A549 (cell line): Measurements from ENCODE around the gene MAP9. TPM values are rescaled to one million over a fixed set of nuclear protein-coding genes. Genes with fewer than 3 reads are reported as not detected.

Experiments
- ATAC-seq, 2 experiments: fragments of 200-7000 bp in 1 of 2; fragments of >200 bp in 1 of 2; cut with Nextera tagmentation in 1 of 2; cut with Tn5 transposase in 1 of 2; 3 replicates each; pipeline versions ENCODE4 v1.8.0 to v1.9.1; 2018 to 2020; ENCODE audit warnings: mild to moderate bottlenecking in 1 of 2, moderate library complexity in 1 of 2
- CTCF ChIA-PET: fragments of 300-600 bp; sonication (Branson Sonifier 250); formaldehyde crosslinking; extraction: SDS; loops from one replicate; lab custom pipeline; 2021; ENCODE audit warnings: antibody characterized with exemption, inconsistent platforms; lab: Yijun Ruan, JAX
- POLR2A ChIA-PET: fragments of 350-600 bp; formaldehyde crosslinking; extraction: SDS; loops from one replicate; lab custom pipeline; 2021; ENCODE audit warnings: antibody characterized with exemption, inconsistent platforms; lab: Yijun Ruan, JAX
- DNase-seq, 2 experiments: peaks; one replicate each; pipeline versions ENCODE4 v3.0.0 to v3.0.0-alpha.2; 2011 to 2016; ENCODE audit warnings: low read depth in 1 of 2, low spot score in 1 of 2
- FAIRE-seq: peaks from 2 replicates; lab custom pipeline; 2011; peaks lifted over from hg19 to GRCh38; lab: Jason Lieb, UNC
- H3K27ac ChIP-seq, 2 experiments: fragments of >200 bp; sonication (Bioruptor Twin); formaldehyde crosslinking; 3 replicates each; pipeline ENCODE4 v1.5.1; 2016 to 2017
- H3K4me1 ChIP-seq: fragments of >200 bp; sonication (Bioruptor Twin); formaldehyde crosslinking; 3 replicates; pipeline ENCODE4 v1.6.1; 2016
- H3K4me2 ChIP-seq: fragments of >200 bp; sonication (Bioruptor Twin); formaldehyde crosslinking; 3 replicates; pipeline ENCODE4 v1.6.1; 2016
- H3K4me3 ChIP-seq: fragments of >200 bp; sonication (Bioruptor Twin); formaldehyde crosslinking; 3 replicates; pipeline ENCODE4 v1.5.1; 2016
- H3K9me3 ChIP-seq: fragments of >200 bp; sonication (Bioruptor Twin); formaldehyde crosslinking; 3 replicates; pipeline ENCODE4 v1.6.1; 2016
- CEBPB ChIP-seq, 2 experiments: fragments of >200 bp in 1 of 2; sonication (Bioruptor Twin) in 1 of 2; formaldehyde crosslinking in 1 of 2; IDR thresholded peaks; 2 replicates each; pipeline ENCODE4 v1.6.1; 2012 to 2016
- CHD2 ChIP-seq: fragments of 150-350 bp; IDR thresholded peaks from 2 replicates; pipeline ENCODE4 v1.6.1; 2014; ENCODE audit warnings: low read length; ENCODE audit not compliant: partially characterized antibody
- CHD4 ChIP-seq: fragments of 200-600 bp; sonication (generic); IDR thresholded peaks from 2 replicates; pipeline ENCODE4 v1.6.1; 2016; ENCODE audit warnings: antibody characterized with exemption, mild to moderate bottlenecking, borderline replicate concordance
- FOSL2 ChIP-seq, 2 experiments: fragments of 450-650 bp in 1 of 2; fragments of >200 bp in 1 of 2; sonication (Bioruptor Twin) in 1 of 2; formaldehyde crosslinking; IDR thresholded peaks; 2 replicates each; pipeline versions ENCODE4 v1.5.0 to v1.6.1; 2016 to 2020; ENCODE audit warnings: mild to moderate bottlenecking in 1 of 2, moderate library complexity in 1 of 2
- GATA3 ChIP-seq: IDR thresholded peaks from 2 replicates; pipeline ENCODE4 v1.6.1; 2012; ENCODE audit warnings: borderline replicate concordance
- HOXA7 ChIP-seq: fragments of 250-450 bp; sonication (Bioruptor Pico); IDR thresholded peaks from 2 replicates; pipeline ENCODE4 v1.5.0; 2020; ENCODE audit warnings: mild to moderate bottlenecking, moderate library complexity
- HOXB5 ChIP-seq: fragments of 250-450 bp; sonication (Bioruptor Pico); IDR thresholded peaks from 2 replicates; pipeline ENCODE4 v1.5.0; 2020; ENCODE audit warnings: mild to moderate bottlenecking, moderate library complexity
- JUN ChIP-seq, 2 experiments: fragments of >200 bp; sonication (Bioruptor Twin); formaldehyde crosslinking; IDR thresholded peaks; 2 replicates in 1 of 2; 3 replicates in 1 of 2; pipeline ENCODE4 v1.6.1; 2016 to 2017
- JUNB ChIP-seq: fragments of >200 bp; sonication (Bioruptor Twin); formaldehyde crosslinking; IDR thresholded peaks from 2 replicates; pipeline ENCODE4 v1.6.1; 2016
- KDM1A ChIP-seq: fragments of 200-600 bp; sonication (generic); IDR thresholded peaks from 2 replicates; pipeline ENCODE4 v1.6.1; 2016; ENCODE audit warnings: low read depth, mild to moderate bottlenecking
- NPAS2 ChIP-seq: fragments of 250-450 bp; sonication (Bioruptor Pico); IDR thresholded peaks from 2 replicates; pipeline ENCODE4 v1.8.0; 2022; ENCODE audit warnings: mild to moderate bottlenecking, moderate library complexity, borderline replicate concordance
- POLR2A ChIP-seq: IDR thresholded peaks from 2 replicates; pipeline ENCODE4 v1.6.1; 2012; ENCODE audit warnings: mild to moderate bottlenecking, low read length
- POLR2AphosphoS2 ChIP-seq: conservative IDR thresholded peaks from 2 replicates; pipeline ENCODE4 v1.6.1; 2012; ENCODE audit warnings: low read length, improper control_type of control experiment, inconsistent platforms
- RAD21 ChIP-seq, 2 experiments: fragments of >200 bp in 1 of 2; sonication (Bioruptor Twin) in 1 of 2; formaldehyde crosslinking in 1 of 2; IDR thresholded peaks in 1 of 2; conservative IDR thresholded peaks in 1 of 2; 2 replicates in 1 of 2; 3 replicates in 1 of 2; pipeline ENCODE4 v1.6.1; 2012 to 2018; ENCODE audit warnings: inconsistent platforms in 1 of 2
- SMC3 ChIP-seq: fragments of >200 bp; sonication (Bioruptor Twin); formaldehyde crosslinking; IDR thresholded peaks from 3 replicates; pipeline ENCODE4 v1.6.1; 2018; ENCODE audit warnings: inconsistent platforms
- TFCP2L1 ChIP-seq: fragments of 250-450 bp; sonication (Bioruptor Pico); IDR thresholded peaks from 2 replicates; pipeline ENCODE4 v1.5.0; 2021; ENCODE audit warnings: mild to moderate bottlenecking
- ZC3H11A ChIP-seq: fragments of 450-650 bp; IDR thresholded peaks from 2 replicates; pipeline ENCODE4 v1.6.1; 2014; ENCODE audit warnings: antibody characterized with exemption, mild to moderate bottlenecking
- ZFP36 ChIP-seq: fragments of 450-650 bp; IDR thresholded peaks from 2 replicates; pipeline ENCODE4 v1.6.1; 2014; ENCODE audit warnings: borderline replicate concordance; ENCODE audit not compliant: partially characterized antibody
- WGBS: methylation state at CpG from one replicate; pipeline ENCODE4 v1.1.6; 2017; ENCODE audit errors: missing lambda C conversion rate; 5-methylcytosine and 5-hydroxymethylcytosine counted together
- polyA plus RNA-seq, 4 experiments: library from polyadenylated mRNA; depleted of rRNA in 3 of 4; stranded (reverse); fragments of >200 nt; fragmentation: RNase III in 1 of 4; extraction: RNeasy Plus Mini Kit Qiagen cat#74134 plus additional on column Dnase treatment in 1 of 4; gene quantifications; 2 replicates in 3 of 4; 3 replicates in 1 of 4; pipeline ENCODE4 v1.2.3, GENCODE V29; 2011 to 2017
- TF ChIP-seq, protein P1 (sequence below): IDR thresholded peaks from 2 replicates; pipeline ENCODE4 v1.6.1; 2012
- TF ChIP-seq, protein P2 (sequence below): fragments of >200 bp; sonication (Bioruptor Twin); formaldehyde crosslinking; IDR thresholded peaks from 3 replicates; pipeline ENCODE4 v1.5.1; 2016
- TF ChIP-seq, protein P3 (sequence below): fragments of >200 bp; sonication (Bioruptor Twin); formaldehyde crosslinking; IDR thresholded peaks from 2 replicates; pipeline ENCODE4 v1.6.1; 2016
- TF ChIP-seq, protein P4 (sequence below): fragments of 200-600 bp; sonication (generic); IDR thresholded peaks from 2 replicates; pipeline ENCODE4 v1.6.1; 2016; ENCODE audit warnings: antibody characterized with exemption, mild to moderate bottlenecking, moderate library complexity
- TF ChIP-seq, protein P5 (sequence below): IDR thresholded peaks from 2 replicates; pipeline ENCODE4 v1.6.1; 2012

The MAP9 gene
- polyA plus RNA-seq, 2 of the 4 experiments (the other 2 are of a cell fraction), result 8.2 to 18.1 TPM

DNA sequence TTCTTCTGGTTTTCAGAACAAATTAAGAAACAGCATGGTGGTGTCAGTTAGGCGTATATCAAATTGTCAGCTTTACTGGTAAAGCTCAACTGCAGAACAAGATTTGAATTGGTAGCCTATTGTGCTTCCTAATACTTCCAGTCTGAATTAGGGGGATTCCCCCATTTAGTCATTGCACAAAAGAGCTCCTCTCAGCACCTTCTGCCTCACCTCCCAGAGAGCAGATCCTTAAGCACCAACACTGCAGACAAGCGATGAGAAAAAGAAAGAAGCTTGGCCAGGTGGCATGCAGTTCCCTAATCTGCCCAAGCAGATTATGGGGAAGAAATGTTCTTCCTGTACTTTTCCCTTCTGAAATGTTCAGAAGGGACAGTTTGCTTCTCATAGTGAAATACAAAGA, 9.2 kb downstream of the MAP9 start:
- ATAC-seq, result no peak
- CTCF ChIA-PET, result interaction anchor here (1.1 kb wide), 1 partner anchor 385 kb away, joined by 3 read pairs; no protein-coding TSS in a partner anchor
- H3K9me3 ChIP-seq, result no peaks in the 10 kb centered on the region
- WGBS, result 97% methylated on average over 2 of the region's 2 CpGs
- TF ChIP-seq JUN (IDR thresholded peaks at IDR 0.05) (no peak), ZFP36 (no peak), POLR2A (no peak), RAD21 (conservative IDR thresholded peaks at IDR 0.05 in 1 of 2, IDR thresholded peaks at IDR 0.05 in 1 of 2) (no peak), HOXB5 (CRISPR knock-in tag) (no peak)
- TF ChIP-seq, protein P1, sequence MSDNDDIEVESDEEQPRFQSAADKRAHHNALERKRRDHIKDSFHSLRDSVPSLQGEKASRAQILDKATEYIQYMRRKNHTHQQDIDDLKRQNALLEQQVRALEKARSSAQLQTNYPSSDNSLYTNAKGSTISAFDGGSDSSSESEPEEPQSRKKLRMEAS, result no peak
- H3K27ac ChIP-seq, result no peak overlapping the region
- H3K4me3 ChIP-seq, result no peak overlapping the region
- H3K4me2 ChIP-seq, result no peak overlapping the region
- no peak for FAIRE-seq
- DNase-seq, result no peak
- POLR2A ChIA-PET, result no interaction called here
- H3K4me1 ChIP-seq, result no peaks in the 10 kb centered on the region

DNA sequence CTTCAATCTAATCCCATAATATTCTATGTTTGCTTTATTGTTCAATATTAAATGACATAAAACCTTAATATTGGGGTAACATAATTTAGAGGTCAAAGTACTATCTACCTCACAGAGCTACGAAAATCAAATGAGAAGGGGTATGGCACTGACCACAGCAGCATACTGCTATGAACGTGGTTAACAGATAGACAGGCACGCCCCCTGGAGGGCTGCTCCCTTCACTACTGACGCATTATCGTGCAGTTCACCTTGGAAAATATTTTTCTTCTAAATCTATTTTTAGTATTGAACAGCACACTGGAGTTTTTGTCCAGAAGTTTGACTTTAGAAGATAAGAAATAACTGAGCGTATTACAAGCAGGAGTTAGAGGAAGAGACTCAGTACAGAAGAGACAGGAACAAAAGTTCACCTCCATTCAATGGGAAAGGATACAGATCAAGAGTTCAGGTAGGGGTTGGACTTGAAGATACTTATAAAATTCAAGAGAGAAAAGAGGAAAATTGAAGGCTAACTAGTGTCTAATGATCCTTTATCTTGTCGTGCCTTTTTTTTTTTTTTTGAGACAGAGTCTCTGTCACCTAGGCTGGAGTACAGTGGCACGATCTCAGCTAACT, 22.7 kb downstream of the MAP9 start:
- H3K27ac ChIP-seq, result no peak overlapping the region
- H3K4me1 ChIP-seq, result peaks cover 9% of the 10 kb centered on the region; the same call in 2 of the 3 replicates
- no peak overlapping the region for H3K4me3 ChIP-seq
- peak; percentile 95 to 98 for ATAC-seq
- TF ChIP-seq, protein P2, sequence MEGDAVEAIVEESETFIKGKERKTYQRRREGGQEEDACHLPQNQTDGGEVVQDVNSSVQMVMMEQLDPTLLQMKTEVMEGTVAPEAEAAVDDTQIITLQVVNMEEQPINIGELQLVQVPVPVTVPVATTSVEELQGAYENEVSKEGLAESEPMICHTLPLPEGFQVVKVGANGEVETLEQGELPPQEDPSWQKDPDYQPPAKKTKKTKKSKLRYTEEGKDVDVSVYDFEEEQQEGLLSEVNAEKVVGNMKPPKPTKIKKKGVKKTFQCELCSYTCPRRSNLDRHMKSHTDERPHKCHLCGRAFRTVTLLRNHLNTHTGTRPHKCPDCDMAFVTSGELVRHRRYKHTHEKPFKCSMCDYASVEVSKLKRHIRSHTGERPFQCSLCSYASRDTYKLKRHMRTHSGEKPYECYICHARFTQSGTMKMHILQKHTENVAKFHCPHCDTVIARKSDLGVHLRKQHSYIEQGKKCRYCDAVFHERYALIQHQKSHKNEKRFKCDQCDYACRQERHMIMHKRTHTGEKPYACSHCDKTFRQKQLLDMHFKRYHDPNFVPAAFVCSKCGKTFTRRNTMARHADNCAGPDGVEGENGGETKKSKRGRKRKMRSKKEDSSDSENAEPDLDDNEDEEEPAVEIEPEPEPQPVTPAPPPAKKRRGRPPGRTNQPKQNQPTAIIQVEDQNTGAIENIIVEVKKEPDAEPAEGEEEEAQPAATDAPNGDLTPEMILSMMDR, result peak; percentile 90
- TF ChIP-seq NPAS2 (CRISPR knock-in tag) (no peak), RAD21 (conservative IDR thresholded peaks at IDR 0.05 in 1 of 2, IDR thresholded peaks at IDR 0.05 in 1 of 2) (peak; percentile 87 to 90), SMC3 (peak; percentile 90), JUN (IDR thresholded peaks at IDR 0.05) (no peak)
- no peaks in the 10 kb centered on the region for H3K9me3 ChIP-seq
- ChIA-PET POLR2A (no interaction called here), CTCF (interaction anchor here (0.6 to 2.6 kb wide), 8 partner anchors 9 to 548 kb away, joined by 3 to 7 read pairs (median 4); no protein-coding TSS in a partner anchor)
- peak; percentile 14 to 59 for DNase-seq
- FAIRE-seq, result no peak
- 14% methylated on average over 8 of the region's 8 CpGs for WGBS
- no peak overlapping the region for H3K4me2 ChIP-seq

DNA sequence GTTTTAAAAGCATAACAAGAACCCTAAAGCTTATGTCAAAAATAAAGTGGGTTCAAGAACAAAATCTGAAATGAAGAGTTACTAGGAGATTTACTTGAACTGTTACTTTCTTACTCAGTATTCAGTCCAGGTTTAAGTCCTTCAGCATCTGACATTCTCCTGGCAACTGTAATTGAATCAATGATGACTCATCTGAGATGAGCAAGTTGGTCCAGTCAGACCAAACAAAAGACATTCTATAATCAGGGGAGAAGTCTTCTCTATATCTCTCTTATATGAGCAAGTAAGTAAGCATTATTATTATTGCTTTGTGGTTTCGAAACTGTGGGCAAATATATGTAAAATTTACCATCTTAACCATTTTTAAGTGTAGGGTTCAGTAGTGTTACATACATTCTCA, 34.6 kb downstream of the MAP9 start:
- peaks cover 45% of the 10 kb centered on the region for H3K4me1 ChIP-seq
- peak; percentile 82 for TF ChIP-seq JUNB
- no peak for TF ChIP-seq ZC3H11A
- TF ChIP-seq, protein P2, result no peak
- no peak for TF ChIP-seq HOXA7 (CRISPR knock-in tag)
- TF ChIP-seq, protein P3, sequence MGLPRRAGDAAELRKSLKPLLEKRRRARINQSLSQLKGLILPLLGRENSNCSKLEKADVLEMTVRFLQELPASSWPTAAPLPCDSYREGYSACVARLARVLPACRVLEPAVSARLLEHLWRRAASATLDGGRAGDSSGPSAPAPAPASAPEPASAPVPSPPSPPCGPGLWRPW, result no peak
- no peak for TF ChIP-seq KDM1A
- peak; percentile 49; the same call in 1 of the 2 replicates for TF ChIP-seq GATA3
- peak; percentile 78 for TF ChIP-seq FOSL2 (IDR thresholded peaks at IDR 0.05)
- peak; percentile 94 for TF ChIP-seq FOSL2 (CRISPR knock-in tag; IDR thresholded peaks at IDR 0.05)
- TF ChIP-seq, protein P4, sequence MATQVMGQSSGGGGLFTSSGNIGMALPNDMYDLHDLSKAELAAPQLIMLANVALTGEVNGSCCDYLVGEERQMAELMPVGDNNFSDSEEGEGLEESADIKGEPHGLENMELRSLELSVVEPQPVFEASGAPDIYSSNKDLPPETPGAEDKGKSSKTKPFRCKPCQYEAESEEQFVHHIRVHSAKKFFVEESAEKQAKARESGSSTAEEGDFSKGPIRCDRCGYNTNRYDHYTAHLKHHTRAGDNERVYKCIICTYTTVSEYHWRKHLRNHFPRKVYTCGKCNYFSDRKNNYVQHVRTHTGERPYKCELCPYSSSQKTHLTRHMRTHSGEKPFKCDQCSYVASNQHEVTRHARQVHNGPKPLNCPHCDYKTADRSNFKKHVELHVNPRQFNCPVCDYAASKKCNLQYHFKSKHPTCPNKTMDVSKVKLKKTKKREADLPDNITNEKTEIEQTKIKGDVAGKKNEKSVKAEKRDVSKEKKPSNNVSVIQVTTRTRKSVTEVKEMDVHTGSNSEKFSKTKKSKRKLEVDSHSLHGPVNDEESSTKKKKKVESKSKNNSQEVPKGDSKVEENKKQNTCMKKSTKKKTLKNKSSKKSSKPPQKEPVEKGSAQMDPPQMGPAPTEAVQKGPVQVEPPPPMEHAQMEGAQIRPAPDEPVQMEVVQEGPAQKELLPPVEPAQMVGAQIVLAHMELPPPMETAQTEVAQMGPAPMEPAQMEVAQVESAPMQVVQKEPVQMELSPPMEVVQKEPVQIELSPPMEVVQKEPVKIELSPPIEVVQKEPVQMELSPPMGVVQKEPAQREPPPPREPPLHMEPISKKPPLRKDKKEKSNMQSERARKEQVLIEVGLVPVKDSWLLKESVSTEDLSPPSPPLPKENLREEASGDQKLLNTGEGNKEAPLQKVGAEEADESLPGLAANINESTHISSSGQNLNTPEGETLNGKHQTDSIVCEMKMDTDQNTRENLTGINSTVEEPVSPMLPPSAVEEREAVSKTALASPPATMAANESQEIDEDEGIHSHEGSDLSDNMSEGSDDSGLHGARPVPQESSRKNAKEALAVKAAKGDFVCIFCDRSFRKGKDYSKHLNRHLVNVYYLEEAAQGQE, result no peak
- no peak for TF ChIP-seq POLR2AphosphoS2
- no peak for TF ChIP-seq CHD4
- TF ChIP-seq, protein P5, sequence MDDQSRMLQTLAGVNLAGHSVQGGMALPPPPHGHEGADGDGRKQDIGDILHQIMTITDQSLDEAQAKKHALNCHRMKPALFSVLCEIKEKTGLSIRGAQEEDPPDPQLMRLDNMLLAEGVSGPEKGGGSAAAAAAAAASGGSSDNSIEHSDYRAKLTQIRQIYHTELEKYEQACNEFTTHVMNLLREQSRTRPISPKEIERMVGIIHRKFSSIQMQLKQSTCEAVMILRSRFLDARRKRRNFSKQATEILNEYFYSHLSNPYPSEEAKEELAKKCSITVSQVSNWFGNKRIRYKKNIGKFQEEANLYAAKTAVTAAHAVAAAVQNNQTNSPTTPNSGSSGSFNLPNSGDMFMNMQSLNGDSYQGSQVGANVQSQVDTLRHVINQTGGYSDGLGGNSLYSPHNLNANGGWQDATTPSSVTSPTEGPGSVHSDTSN, result no peak
- peak in 1 of 2 experiments; percentile 33; a peak in 1 of 4 replicates for TF ChIP-seq CEBPB (IDR thresholded peaks at IDR 0.05)
- TF ChIP-seq TFCP2L1 (CRISPR knock-in tag), result no peak
- TF ChIP-seq CHD2, result no peak
- ATAC-seq (peak; percentile 59 to 61; a peak in 3 of 6 replicates), FAIRE-seq (no peak), DNase-seq (peak; percentile 18 to 52)
- H3K4me3 ChIP-seq, result 0 out of 3 replicates have a peak overlapping the region, but pooled peaks have one; percentile 9
- 5% methylated on average over 1 of the region's 1 CpG for WGBS
- POLR2A ChIA-PET, result no interaction called here
- H3K27ac ChIP-seq, result peak overlapping the region; percentile 46 to 78; a peak in 5 of 6 replicates
- CTCF ChIA-PET, result no interaction called here
- H3K9me3 ChIP-seq, result peaks cover 14% of the 10 kb centered on the region; the same call in 2 of the 3 replicates
- H3K4me2 ChIP-seq, result peak overlapping the region; percentile 78
